T follicular helper cell (primary cell): ENCODE results near the gene PCDH8.
"Not testable (repeated sequence)": the region's sequence is repeated elsewhere in the genome, so short reads cannot be mapped to it uniquely, and the experiment has no call there.

Experiments
- DNase-seq: peaks from one replicate; pipeline ENCODE4 v3.0.0-alpha.2; 2020; ENCODE audit warnings: low read depth

PCDH8 gene

GRCh38 chr13:52817886-52818285 is 30.6 kb downstream of the PCDH8 start:
- not testable (repeated sequence) for DNase-seq

- no peak for DNase-seq
Observed at GRCh38 chr13:52815330-52815729, 33.1 kb downstream of the PCDH8 start.

GRCh38 chr13:52812941-52813340 is 35.5 kb downstream of the PCDH8 start:
- no peak for DNase-seq

GRCh38 chr13:52811841-52812240 is 36.6 kb downstream of the PCDH8 start:
- DNase-seq: no peak

- no peak for DNase-seq
Observed at GRCh38 chr13:52810526-52810925, 37.9 kb downstream of the PCDH8 start.

- DNase-seq: no peak
Observed at GRCh38 chr13:52810011-52810410, 38.4 kb downstream of the PCDH8 start.

- no peak for DNase-seq
Observed at GRCh38 chr13:52809310-52809769, 39.1 kb downstream of the PCDH8 start.

- DNase-seq: no peak
Observed at GRCh38 chr13:52808842-52809219, 39.6 kb downstream of the PCDH8 start.

GRCh38 chr13:52806029-52806428 is 42.4 kb downstream of the PCDH8 start:
- no peak for DNase-seq

- no peak for DNase-seq
Observed at GRCh38 chr13:52804202-52804641, 44.2 kb downstream of the PCDH8 start.

- no peak for DNase-seq
Observed at GRCh38 chr13:52800856-52801255, 47.6 kb downstream of the PCDH8 start.

- no peak for DNase-seq
Observed at GRCh38 chr13:52798770-52799430, 49.5 kb downstream of the PCDH8 start.

GRCh38 chr13:52797176-52797575 is 51.3 kb downstream of the PCDH8 start:
- DNase-seq: no peak

- no peak for DNase-seq
Observed at GRCh38 chr13:52794589-52794988, 53.9 kb downstream of the PCDH8 start.

GRCh38 chr13:52793515-52794061 is 54.9 kb downstream of the PCDH8 start:
- DNase-seq: no peak
